Liver (tissue), 9 donors: ENCODE data around the gene VPS39. TPM values are rescaled to one million over a fixed set of nuclear protein-coding genes. Genes with fewer than 3 reads are reported as not detected.

ENCODE experiments used
- DNase-seq: peaks from one replicate; pipeline ENCODE4 v3.0.0-alpha.2; 2017; ENCODE audit warnings: low spot score
- H3K27ac ChIP-seq, 2 donors: one replicate each; pipeline ENCODE4 v1.7.0; 2013; ENCODE audit warnings: inconsistent platforms in 2 of 2, low read length in 2 of 2, control low read depth in 1 of 2, low read depth in 1 of 2, mild to moderate bottlenecking in 1 of 2
- H3K27me3 ChIP-seq, 4 donors: one replicate each; pipeline versions ENCODE4 v1.6.1 to v1.7.0; 2013; ENCODE audit warnings: low read length in 3 of 4, inconsistent platforms in 1 of 4, mild to moderate bottlenecking in 1 of 4, moderate library complexity in 1 of 4; ENCODE audit not compliant: control insufficient read depth in 4 of 4, insufficient read depth in 4 of 4
- H3K36me3 ChIP-seq, 4 donors: one replicate each; pipeline versions ENCODE4 v1.6.1 to v1.7.0; 2013; ENCODE audit warnings: low read length in 3 of 4, mild to moderate bottlenecking in 3 of 4, low read depth in 1 of 4, moderate library complexity in 1 of 4; ENCODE audit not compliant: control insufficient read depth in 4 of 4, insufficient read depth in 3 of 4
- H3K4me1 ChIP-seq, 4 donors: one replicate each; pipeline versions ENCODE4 v1.6.1 to v1.7.0; 2013; ENCODE audit warnings: low read length in 3 of 4, mild to moderate bottlenecking in 3 of 4, moderate library complexity in 1 of 4; ENCODE audit not compliant: control insufficient read depth in 4 of 4, insufficient read depth in 4 of 4
- H3K4me3 ChIP-seq, 3 donors: one replicate each; pipeline versions ENCODE4 v1.6.1 to v1.7.0; 2013; ENCODE audit warnings: low read length in 3 of 3, control low read depth in 1 of 3, low read depth in 1 of 3, mild to moderate bottlenecking in 1 of 3
- H3K9ac ChIP-seq, 2 donors: one replicate each; pipeline ENCODE4 v1.7.0; 2013; ENCODE audit warnings: low read length in 2 of 2, mild to moderate bottlenecking in 2 of 2, moderate library complexity in 2 of 2, control low read depth in 1 of 2, low read depth in 1 of 2
- H3K9me3 ChIP-seq, 4 donors: one replicate each; pipeline versions ENCODE4 v1.6.1 to v1.7.0; 2013; ENCODE audit warnings: low read length in 3 of 4; ENCODE audit not compliant: control insufficient read depth in 4 of 4
- EGR1 ChIP-seq, 2 donors: IDR thresholded peaks; 2 replicates each; pipeline ENCODE4 v1.6.1; 2016 to 2018; ENCODE audit warnings: antibody characterized with exemption in 2 of 2, low read depth in 2 of 2
- FOXA2 ChIP-seq: IDR thresholded peaks from 2 replicates; pipeline ENCODE4 v1.6.1; 2016; ENCODE audit warnings: antibody characterized with exemption
- HNF4G ChIP-seq: IDR thresholded peaks from 2 replicates; pipeline ENCODE4 v1.6.1; 2016; ENCODE audit warnings: antibody characterized with exemption
- JUND ChIP-seq, 2 donors: IDR thresholded peaks; 2 replicates each; pipeline ENCODE4 v1.6.1; 2016; ENCODE audit warnings: antibody characterized with exemption in 2 of 2
- NR2F2 ChIP-seq: IDR thresholded peaks from 2 replicates; pipeline ENCODE4 v1.6.1; 2016; ENCODE audit warnings: antibody characterized with exemption
- RAD21 ChIP-seq, 2 donors: IDR thresholded peaks; 2 replicates each; pipeline ENCODE4 v1.6.1; 2016; ENCODE audit warnings: antibody characterized with exemption in 2 of 2, mild to moderate bottlenecking in 2 of 2
- RXRA ChIP-seq, 2 donors: IDR thresholded peaks; 2 replicates each; pipeline ENCODE4 v1.6.1; 2017 to 2018; ENCODE audit warnings: antibody characterized with exemption in 2 of 2, mild to moderate bottlenecking in 1 of 2
- SP1 ChIP-seq: IDR thresholded peaks from 2 replicates; pipeline ENCODE4 v1.6.1; 2018; ENCODE audit warnings: antibody characterized with exemption, mild to moderate bottlenecking
- TAF1 ChIP-seq: conservative IDR thresholded peaks from 2 replicates; pipeline ENCODE4 v1.6.1; 2016; ENCODE audit warnings: antibody characterized with exemption, mild to moderate bottlenecking
- YY1 ChIP-seq: IDR thresholded peaks from 2 replicates; pipeline ENCODE4 v1.6.1; 2016; ENCODE audit warnings: antibody characterized with exemption, mild to moderate bottlenecking
- WGBS: extraction: QIAGEN DNeasy Blood & Tissue Kit; methylation state at CpG from one replicate; pipeline ENCODE4 v1.1.7; 2013; 5-methylcytosine and 5-hydroxymethylcytosine counted together
- polyA plus RNA-seq, 2 donors: library from polyadenylated mRNA; stranded (reverse) in 1 of 2; unstranded in 1 of 2; fragments of 200-250 nt in 1 of 2; fragments of >200 nt in 1 of 2; fragmentation: Nextera tagmentation in 1 of 2; extraction: Ambion mirVana in 1 of 2; gene quantifications; one replicate each; pipeline versions ENCODE4 v1.2.1 to v1.2.3, GENCODE V29; 2013 to 2015
- total RNA-seq, 2 donors: library from RNA; depleted of rRNA; stranded (reverse); fragments of >200 nt; gene quantifications; one replicate each; pipeline ENCODE4 v1.2.3, GENCODE V29; 2014
- TF ChIP-seq, protein P1 (sequence below): IDR thresholded peaks from 2 replicates; pipeline ENCODE4 v1.6.1; 2016; ENCODE audit warnings: antibody characterized with exemption
- TF ChIP-seq, protein P2 (sequence below): fragments of 150-350 bp; IDR thresholded peaks from 2 replicates; pipeline ENCODE4 v1.5.1; 2017; ENCODE audit warnings: improper control_type of control experiment, low read depth, low read length; ENCODE audit not compliant: missing input control
- donor health status: healthy.
- donor health status: healthy.
- donor health status: healthy.
- donor health status: healthy.
- donor health status: healthy.

The VPS39 gene
- total and polyA plus RNA-seq, 4 donors: 11.1 to 41.2 (median 16.8) TPM

DNA sequence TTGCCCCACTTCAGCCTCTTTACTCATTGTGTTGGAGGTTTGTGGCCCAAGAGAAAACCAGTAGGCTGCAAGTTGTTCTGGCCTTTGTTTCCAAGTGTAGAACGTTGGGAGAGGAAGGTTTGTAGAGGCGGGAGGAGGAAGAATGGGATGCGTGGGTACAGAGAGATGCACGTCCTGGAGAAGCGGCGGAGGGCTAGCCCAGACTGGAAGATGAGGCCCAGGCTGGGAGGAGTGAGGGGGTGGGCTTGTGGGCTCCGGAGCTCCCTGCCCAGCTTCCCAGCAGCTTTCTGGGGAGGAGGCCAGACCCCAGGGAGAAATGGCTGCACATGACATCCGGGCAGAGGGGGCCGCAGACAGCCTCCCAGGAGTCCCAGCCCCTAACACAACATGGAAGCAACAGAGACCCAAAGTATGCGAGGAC lies 57.0 kb downstream of the VPS39 start:
- Histone ChIP-seq H3K27ac (no peak overlapping the region), H3K4me1 (no peaks in the 10 kb centered on the region), H3K9ac (no peak overlapping the region), H3K4me3 (no peak overlapping the region), H3K36me3 (no peaks in the 10 kb centered on the region), H3K9me3 (no peaks in the 10 kb centered on the region), H3K27me3 (no peaks in the 10 kb centered on the region)
- 88% methylated on average over 10 of the region's 10 CpGs for WGBS
- TF ChIP-seq, protein P1, sequence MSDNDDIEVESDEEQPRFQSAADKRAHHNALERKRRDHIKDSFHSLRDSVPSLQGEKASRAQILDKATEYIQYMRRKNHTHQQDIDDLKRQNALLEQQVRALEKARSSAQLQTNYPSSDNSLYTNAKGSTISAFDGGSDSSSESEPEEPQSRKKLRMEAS: no peak
- TF ChIP-seq YY1 (no peak), RXRA (IDR thresholded peaks at IDR 0.05) (no peak), SP1 (no peak), NR2F2 (no peak), HNF4G (no peak), RAD21 (IDR thresholded peaks at IDR 0.05) (no peak), EGR1 (IDR thresholded peaks at IDR 0.05; ENCODE audit: low read depth in 2 of 2) (no peak), TAF1 (no peak)
- TF ChIP-seq, protein P2, sequence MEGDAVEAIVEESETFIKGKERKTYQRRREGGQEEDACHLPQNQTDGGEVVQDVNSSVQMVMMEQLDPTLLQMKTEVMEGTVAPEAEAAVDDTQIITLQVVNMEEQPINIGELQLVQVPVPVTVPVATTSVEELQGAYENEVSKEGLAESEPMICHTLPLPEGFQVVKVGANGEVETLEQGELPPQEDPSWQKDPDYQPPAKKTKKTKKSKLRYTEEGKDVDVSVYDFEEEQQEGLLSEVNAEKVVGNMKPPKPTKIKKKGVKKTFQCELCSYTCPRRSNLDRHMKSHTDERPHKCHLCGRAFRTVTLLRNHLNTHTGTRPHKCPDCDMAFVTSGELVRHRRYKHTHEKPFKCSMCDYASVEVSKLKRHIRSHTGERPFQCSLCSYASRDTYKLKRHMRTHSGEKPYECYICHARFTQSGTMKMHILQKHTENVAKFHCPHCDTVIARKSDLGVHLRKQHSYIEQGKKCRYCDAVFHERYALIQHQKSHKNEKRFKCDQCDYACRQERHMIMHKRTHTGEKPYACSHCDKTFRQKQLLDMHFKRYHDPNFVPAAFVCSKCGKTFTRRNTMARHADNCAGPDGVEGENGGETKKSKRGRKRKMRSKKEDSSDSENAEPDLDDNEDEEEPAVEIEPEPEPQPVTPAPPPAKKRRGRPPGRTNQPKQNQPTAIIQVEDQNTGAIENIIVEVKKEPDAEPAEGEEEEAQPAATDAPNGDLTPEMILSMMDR: no peak
- no peak for DNase-seq

DNA sequence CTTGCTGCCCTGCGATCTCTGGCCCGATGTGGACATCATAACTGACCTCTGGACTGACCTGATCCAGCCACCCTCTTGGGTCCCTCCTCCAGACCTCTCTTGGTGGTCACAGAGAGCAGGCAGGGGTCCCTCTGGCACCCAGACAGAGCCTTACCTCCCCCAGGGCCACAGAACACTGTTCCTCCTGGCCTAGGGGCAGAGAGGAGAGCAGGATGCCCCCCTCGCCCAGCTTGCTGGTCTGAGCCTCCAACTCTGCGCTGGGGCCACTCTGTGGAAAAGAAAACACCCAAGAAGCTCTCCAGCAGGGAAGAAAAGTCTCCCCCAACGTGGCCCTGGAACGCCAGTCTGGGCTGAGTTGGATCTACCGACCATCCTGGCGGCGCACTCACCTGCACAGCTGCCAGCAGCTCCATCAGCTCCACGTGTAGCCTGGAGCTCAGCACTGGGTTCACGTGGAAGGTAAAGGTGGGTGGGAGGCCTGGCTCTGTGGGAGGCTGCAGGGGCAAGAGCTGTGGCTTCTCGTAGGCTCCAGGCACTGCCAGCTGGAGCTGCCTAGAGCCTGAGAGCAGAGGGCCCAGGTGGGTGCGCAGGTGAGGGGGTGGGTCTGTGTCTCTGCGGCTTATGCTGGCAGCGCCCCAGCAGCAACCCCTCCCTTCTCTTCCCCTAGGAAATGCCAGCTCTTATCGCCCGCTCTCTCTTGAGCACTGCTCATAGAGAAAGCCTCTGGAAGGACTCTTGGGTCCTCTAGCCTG lies 57.7 kb downstream of the VPS39 start:
- WGBS: 87% methylated on average over 17 of the region's 17 CpGs
- H3K36me3 ChIP-seq: no peaks in the 10 kb centered on the region
- no peak overlapping the region for H3K9ac ChIP-seq
- DNase-seq: no peak
- no peak overlapping the region for H3K27ac ChIP-seq
- no peaks in the 10 kb centered on the region for H3K9me3 ChIP-seq
- no peaks in the 10 kb centered on the region for H3K27me3 ChIP-seq
- no peak overlapping the region for H3K4me3 ChIP-seq
- H3K4me1 ChIP-seq: no peaks in the 10 kb centered on the region
- TF ChIP-seq JUND (IDR thresholded peaks at IDR 0.05): no peak
- no peak for TF ChIP-seq FOXA2

DNA sequence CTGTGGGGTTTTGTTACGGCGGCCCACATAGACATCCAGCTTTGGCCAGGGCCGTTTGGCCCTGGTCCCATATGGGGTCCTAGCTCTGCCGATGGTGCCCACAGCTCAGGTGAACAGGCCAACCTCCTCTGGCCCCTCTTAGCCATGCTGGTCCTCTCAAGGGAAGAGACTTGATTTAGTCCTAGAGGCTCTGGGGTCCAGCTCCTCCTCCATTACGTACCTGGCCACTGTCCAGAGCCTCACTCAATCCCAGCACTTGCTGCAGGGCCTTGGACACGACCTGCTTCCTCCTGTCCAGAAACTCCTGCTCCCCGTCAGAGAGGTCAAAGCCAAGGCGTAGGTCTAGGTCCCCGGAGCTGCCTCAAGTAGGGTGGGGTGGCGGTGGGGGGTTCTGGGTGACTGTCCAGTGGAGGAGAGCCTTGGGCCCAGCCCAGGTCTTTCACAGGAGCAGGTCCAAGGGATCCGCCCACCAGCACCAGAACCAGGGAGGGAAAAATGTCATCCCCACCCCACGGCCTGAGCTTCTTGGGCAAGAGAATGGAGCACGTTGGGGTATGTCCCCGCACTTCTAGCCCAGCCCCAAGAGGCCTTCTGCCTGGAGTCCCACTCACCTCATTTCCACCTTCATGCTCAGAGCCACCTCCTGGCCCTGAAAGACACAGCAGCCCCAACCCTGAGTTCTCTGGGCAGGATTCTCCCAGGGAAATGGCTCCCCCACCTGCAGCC lies 58.4 kb downstream of the VPS39 start:
- Histone ChIP-seq H3K4me3 (no peak overlapping the region), H3K4me1 (no peaks in the 10 kb centered on the region)
- 87% methylated on average over 14 of the region's 14 CpGs for WGBS

More for the DNA sequence above, 58.4 kb downstream of the VPS39 start:
- H3K9me3 ChIP-seq: no peaks in the 10 kb centered on the region
- TF ChIP-seq HNF4G: no peak
- H3K9ac ChIP-seq: no peak overlapping the region
- no peak for DNase-seq
- H3K27ac ChIP-seq: no peak overlapping the region
- no peaks in the 10 kb centered on the region for H3K36me3 ChIP-seq
- H3K27me3 ChIP-seq: no peaks in the 10 kb centered on the region
